ENCODE data around the gene ZNF362. TPM values are rescaled to one million over a fixed set of nuclear protein-coding genes. Genes with fewer than 3 reads are reported as not detected.
"Not testable (repeated sequence)": the region's sequence is repeated elsewhere in the genome, so short reads cannot be mapped to it uniquely, and the experiment has no call there.

ZNF362 gene
- total and polyA plus RNA-seq, 7 donors = 6.5 to 20.9 (median 15.2) TPM

DNA sequence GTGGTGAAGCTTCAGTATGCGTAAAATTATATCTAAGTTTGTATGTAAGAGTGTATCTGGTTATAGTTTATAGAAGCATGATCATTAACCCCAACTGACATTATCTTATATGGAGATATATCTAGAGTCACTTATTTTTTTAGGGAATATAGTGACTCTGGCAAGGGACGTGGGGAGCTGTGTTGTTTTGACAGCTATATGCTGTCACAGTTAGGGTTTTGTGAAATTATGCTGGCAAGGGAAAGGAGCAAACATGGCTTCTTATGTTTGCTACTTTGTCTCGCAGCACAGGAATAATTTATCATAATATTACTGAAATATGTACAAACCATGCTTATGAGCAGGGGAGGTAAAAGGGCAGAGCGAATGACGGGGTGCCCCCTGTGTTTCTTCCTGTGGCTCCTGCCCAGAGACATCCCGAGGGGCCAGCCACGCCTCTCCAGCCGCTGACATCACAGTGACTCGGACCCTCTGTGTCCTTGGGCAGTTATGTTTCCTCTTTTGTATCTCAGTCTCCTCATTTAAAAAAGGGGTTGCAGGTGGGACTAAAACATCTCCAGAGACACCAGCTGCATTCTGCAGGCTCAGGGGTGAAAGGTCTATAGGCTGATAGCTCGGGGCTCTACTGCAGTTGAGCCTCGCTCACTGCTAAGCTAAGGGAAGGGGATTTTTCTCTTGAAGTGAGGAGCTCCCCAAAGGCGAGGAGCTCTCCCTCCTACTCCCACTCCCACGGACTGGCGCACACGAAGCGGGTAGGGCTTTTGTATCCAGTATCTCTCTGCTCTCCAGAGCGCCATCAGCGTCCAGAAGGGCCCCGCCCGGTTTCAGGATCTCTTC lies 49.7 kb downstream of the ZNF362 start:
- intact Hi-C loops (cut with DNase I) = no loop called here
- DNase-seq (no peak), ATAC-seq (peak in 1 of 4 donors; percentile 9)
- peaks cover 4% of the 10 kb centered on the region for H3K4me1 ChIP-seq
- H3K36me3 ChIP-seq (ENCODE audit: insufficient read depth in 1 of 2, low read depth in 1 of 2) = no peaks in the 10 kb centered on the region
- 66 to 68% (median 68%) methylated on average over 20 of the region's 20 CpGs for WGBS, 3 donors
- TF ChIP-seq, protein P1, sequence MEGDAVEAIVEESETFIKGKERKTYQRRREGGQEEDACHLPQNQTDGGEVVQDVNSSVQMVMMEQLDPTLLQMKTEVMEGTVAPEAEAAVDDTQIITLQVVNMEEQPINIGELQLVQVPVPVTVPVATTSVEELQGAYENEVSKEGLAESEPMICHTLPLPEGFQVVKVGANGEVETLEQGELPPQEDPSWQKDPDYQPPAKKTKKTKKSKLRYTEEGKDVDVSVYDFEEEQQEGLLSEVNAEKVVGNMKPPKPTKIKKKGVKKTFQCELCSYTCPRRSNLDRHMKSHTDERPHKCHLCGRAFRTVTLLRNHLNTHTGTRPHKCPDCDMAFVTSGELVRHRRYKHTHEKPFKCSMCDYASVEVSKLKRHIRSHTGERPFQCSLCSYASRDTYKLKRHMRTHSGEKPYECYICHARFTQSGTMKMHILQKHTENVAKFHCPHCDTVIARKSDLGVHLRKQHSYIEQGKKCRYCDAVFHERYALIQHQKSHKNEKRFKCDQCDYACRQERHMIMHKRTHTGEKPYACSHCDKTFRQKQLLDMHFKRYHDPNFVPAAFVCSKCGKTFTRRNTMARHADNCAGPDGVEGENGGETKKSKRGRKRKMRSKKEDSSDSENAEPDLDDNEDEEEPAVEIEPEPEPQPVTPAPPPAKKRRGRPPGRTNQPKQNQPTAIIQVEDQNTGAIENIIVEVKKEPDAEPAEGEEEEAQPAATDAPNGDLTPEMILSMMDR (IDR thresholded peaks at IDR 0.05) = no peak
- H3K27me3 ChIP-seq (ENCODE audit: insufficient read depth in 3 of 3, low read length in 2 of 3) = peaks cover 0 to 4% (median 3%) of the 10 kb centered on the region in 3 donors
- no peak overlapping the region for H3K27ac ChIP-seq
- peak overlapping the region; percentile 48 for H3K4me3 ChIP-seq
- no peaks in the 10 kb centered on the region for H3K9me3 ChIP-seq

DNA sequence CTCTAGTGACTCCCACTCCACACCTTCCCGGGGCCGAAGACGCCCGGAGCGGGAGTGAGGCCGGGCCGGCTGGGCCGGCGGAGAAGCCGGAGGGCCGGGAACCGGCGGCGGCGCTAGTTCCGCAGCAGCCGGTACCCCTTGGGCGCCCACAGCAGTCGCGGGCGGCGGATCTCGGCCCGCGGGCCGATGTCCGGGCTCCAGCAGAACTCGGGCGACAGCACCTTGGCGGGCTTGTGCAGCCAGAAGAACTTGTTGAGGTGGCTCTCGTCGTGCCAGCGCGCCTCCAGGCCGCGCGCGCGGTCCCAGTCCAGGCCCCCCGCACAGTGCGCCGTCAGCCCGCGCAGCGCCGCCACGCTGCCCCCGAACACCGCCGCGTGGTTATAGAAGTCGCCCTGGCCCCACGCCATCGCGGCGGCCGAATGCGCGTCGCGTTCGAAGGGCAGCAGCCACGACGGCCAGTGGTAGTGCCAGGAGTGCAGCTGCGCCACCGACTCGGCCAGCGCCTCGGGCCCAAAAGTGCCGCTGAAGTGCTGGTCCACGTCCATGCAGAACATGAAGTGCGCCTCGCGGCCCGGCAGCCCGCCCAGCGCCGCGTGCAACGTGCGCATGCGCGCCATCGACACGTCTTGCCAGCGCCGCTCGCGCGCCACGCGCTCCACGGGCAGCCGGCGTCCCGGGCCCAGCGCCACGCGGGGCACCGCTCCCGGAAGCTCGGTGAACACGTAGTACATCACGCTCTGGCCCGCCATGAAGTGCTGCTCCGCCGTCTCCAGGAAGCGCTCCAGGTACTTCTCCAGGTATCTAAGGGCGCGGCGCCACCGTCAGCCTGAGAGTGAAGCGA lies 50.6 kb downstream of the ZNF362 start:
- H3K4me1 ChIP-seq = peaks cover 4% of the 10 kb centered on the region
- TF ChIP-seq, protein P1 (IDR thresholded peaks at IDR 0.05) = no peak
- peaks cover 0 to 4% (median 3%) of the 10 kb centered on the region in 3 donors for H3K27me3 ChIP-seq (ENCODE audit: insufficient read depth in 3 of 3, low read length in 2 of 3)
- DNase-seq = peak; percentile 50 to 74
- peak in 3 of 4 donors; percentile 40 to 75 (median 60) for ATAC-seq
- intact Hi-C loops (cut with DNase I) = no loop called here
- H3K27ac ChIP-seq = no peak overlapping the region
- WGBS, 3 donors = 11 to 18% (median 16%) methylated on average over 76 to 113 of the region's 113 CpGs
- peak overlapping the region; percentile 48 for H3K4me3 ChIP-seq
- H3K9me3 ChIP-seq = no peaks in the 10 kb centered on the region
- H3K36me3 ChIP-seq (ENCODE audit: insufficient read depth in 1 of 2, low read depth in 1 of 2) = no peaks in the 10 kb centered on the region

GRCh38 chr1:33307494-33307864 lies 51.2 kb downstream of the ZNF362 start:
- Histone ChIP-seq H3K4me3 (no peak overlapping the region), H3K9me3 (no peaks in the 10 kb centered on the region), H3K4me1 (peaks cover 4% of the 10 kb centered on the region), H3K27me3 (ENCODE audit: insufficient read depth in 3 of 3, low read length in 2 of 3) (peaks cover 0 to 4% (median 3%) of the 10 kb centered on the region in 3 donors), H3K27ac (no peak overlapping the region), H3K36me3 (ENCODE audit: insufficient read depth in 1 of 2, low read depth in 1 of 2) (no peaks in the 10 kb centered on the region)
- intact Hi-C loops (cut with DNase I) = no loop called here
- ATAC-seq (no peak), DNase-seq (no peak)
- TF ChIP-seq, protein P1 (IDR thresholded peaks at IDR 0.05) = no peak
- 69 to 85% (median 79%) methylated on average over 3 to 5 of the region's 5 CpGs for WGBS, 3 donors

DNA sequence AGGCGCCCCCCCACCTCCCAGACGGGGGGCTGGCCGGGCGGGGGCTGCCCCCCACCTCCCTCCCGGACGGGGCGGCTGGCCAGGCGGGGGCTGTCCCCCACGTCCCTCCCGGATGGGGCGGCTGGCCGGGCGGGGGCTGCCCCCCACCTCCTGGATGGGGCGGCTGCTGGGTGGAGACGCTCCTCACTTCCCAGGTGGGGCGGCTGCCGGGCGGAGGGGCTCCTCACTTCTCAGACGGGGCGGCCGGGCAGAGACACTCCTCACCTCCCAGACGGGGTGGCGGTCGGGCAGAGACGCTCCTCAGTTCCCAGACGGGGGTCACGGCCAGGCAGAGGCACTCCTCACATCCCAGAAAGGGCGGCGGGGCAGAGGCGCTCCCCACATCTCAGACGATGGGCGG lies 53.1 kb downstream of the ZNF362 start:
- H3K9me3 ChIP-seq; H3K4me3 ChIP-seq; ATAC-seq; intact Hi-C loops (cut with DNase I); H3K4me1 ChIP-seq; H3K36me3 ChIP-seq (ENCODE audit: insufficient read depth in 1 of 2, low read depth in 1 of 2); H3K27ac ChIP-seq; H3K27me3 ChIP-seq (ENCODE audit: insufficient read depth in 3 of 3, low read length in 2 of 3): not testable (repeated sequence)
- DNase-seq = peak in 1 of 2 donors; percentile 34
- WGBS, 3 donors = 90 to 98% (median 94%) methylated on average over 19 to 32 of the region's 32 CpGs

DNA sequence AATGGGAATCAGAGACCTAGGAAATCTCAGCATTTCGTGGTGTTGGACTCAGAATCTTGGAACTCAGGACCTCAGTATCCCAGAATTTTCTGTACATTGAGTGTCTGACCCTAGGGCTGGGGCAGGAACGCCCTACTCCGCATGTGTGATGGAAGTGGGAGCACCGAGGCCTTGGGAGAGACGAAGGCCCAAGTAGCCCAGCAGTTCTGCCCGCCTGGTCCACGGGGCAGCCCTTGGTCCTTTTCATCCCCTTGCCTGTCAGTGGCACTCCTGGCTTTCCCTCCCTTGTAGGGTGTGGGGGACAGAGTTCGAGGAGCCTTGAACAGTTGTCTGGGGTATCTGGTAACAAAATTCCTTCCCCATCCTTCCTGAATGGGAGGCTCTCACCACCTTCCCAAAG lies 54.4 kb downstream of the ZNF362 start:
- Histone ChIP-seq H3K27ac (no peak overlapping the region), H3K36me3 (ENCODE audit: insufficient read depth in 1 of 2, low read depth in 1 of 2) (no peaks in the 10 kb centered on the region), H3K27me3 (ENCODE audit: insufficient read depth in 3 of 3, low read length in 2 of 3) (peaks cover 0 to 4% (median 3%) of the 10 kb centered on the region in 3 donors), H3K4me1 (peaks cover 4% of the 10 kb centered on the region), H3K4me3 (no peak overlapping the region), H3K9me3 (no peaks in the 10 kb centered on the region)
- TF ChIP-seq, protein P1 (IDR thresholded peaks at IDR 0.05) = no peak
- intact Hi-C loops (cut with DNase I) = no loop called here
- 67 to 85% (median 74%) methylated on average over 8 of the region's 8 CpGs for WGBS, 3 donors
- DNase-seq (no peak), ATAC-seq (no peak)

Measured in psoas muscle (tissue), 8 donors.